ENCODE results near the gene RBM18. TPM values are rescaled to one million over a fixed set of nuclear protein-coding genes. Genes with fewer than 3 reads are reported as not detected.

RBM18 gene
- total RNA-seq, 4 donors from 2014 or later: 2.5 to 16.9 (median 8.2) TPM

- TF ChIP-seq POLR2A (IDR thresholded peaks at IDR 0.05) (no peak), CTCF (IDR thresholded peaks at IDR 0.05) (no peak)
- no peak overlapping the region for H3K27ac ChIP-seq
- WGBS, 2 donors: 80% methylated on average over 1 of the region's 1 CpG
- DNase-seq: no peak
- intact Hi-C loops (cut with DNase I): no loop called here
- no peaks in the 10 kb centered on the region for H3K36me3 ChIP-seq
- peaks cover 0 to 13% (median 0%) of the 10 kb centered on the region in 4 donors for H3K27me3 ChIP-seq
- no peaks in the 10 kb centered on the region for H3K9me3 ChIP-seq
- H3K4me1 ChIP-seq: no peaks in the 10 kb centered on the region
- no peak overlapping the region for H3K4me3 ChIP-seq
Measured at GRCh38 chr9:122201641-122202040, 63.0 kb downstream of the RBM18 start.

- whole genome bisulfite sequencing, 2 donors: 77 to 78% methylated on average over 6 of the region's 7 CpGs
- no peaks in the 10 kb centered on the region for H3K36me3 ChIP-seq
- H3K9me3 ChIP-seq: no peaks in the 10 kb centered on the region
- DNase-seq: no peak
- H3K4me3 ChIP-seq: no peak overlapping the region
- H3K27me3 ChIP-seq: peaks cover 0 to 8% (median 0%) of the 10 kb centered on the region in 4 donors
- H3K27ac ChIP-seq: no peak overlapping the region
- TF ChIP-seq CTCF (IDR thresholded peaks at IDR 0.05) (no peak), POLR2A (IDR thresholded peaks at IDR 0.05) (no peak)
- intact Hi-C loops (cut with DNase I): no loop called here
- H3K4me1 ChIP-seq: no peaks in the 10 kb centered on the region
Measured at GRCh38 chr9:122200960-122201595, 63.6 kb downstream of the RBM18 start.

GRCh38 chr9:122197882-122198281 is 66.8 kb downstream of the RBM18 start:
- no peak for DNase-seq
- no peak overlapping the region for H3K4me3 ChIP-seq
- intact Hi-C loops (cut with DNase I): no loop called here
- peaks cover 0 to 7% (median 0%) of the 10 kb centered on the region in 4 donors for H3K27me3 ChIP-seq
- WGBS, 2 donors: no CpG with 5 or more reads among the region's 4 CpGs
- H3K27ac ChIP-seq: no peak overlapping the region
- H3K9me3 ChIP-seq: no peaks in the 10 kb centered on the region
- H3K4me1 ChIP-seq: peaks cover 0 to 7% (median under 1%) of the 10 kb centered on the region in 3 donors
- H3K36me3 ChIP-seq: no peaks in the 10 kb centered on the region
- TF ChIP-seq CTCF (IDR thresholded peaks at IDR 0.05): no peak
- TF ChIP-seq POLR2A (IDR thresholded peaks at IDR 0.05): no peak

GRCh38 chr9:122197426-122197825 is 67.2 kb downstream of the RBM18 start:
- TF ChIP-seq POLR2A (IDR thresholded peaks at IDR 0.05) (no peak), CTCF (IDR thresholded peaks at IDR 0.05) (no peak)
- no peaks in the 10 kb centered on the region for H3K9me3 ChIP-seq
- no peaks in the 10 kb centered on the region for H3K36me3 ChIP-seq
- 63 to 76% methylated on average over 7 of the region's 7 CpGs for WGBS, 2 donors
- no peak overlapping the region for H3K4me3 ChIP-seq
- no peak for DNase-seq
- no peak overlapping the region for H3K27ac ChIP-seq
- H3K27me3 ChIP-seq: peaks cover 0 to 7% (median 0%) of the 10 kb centered on the region in 4 donors
- intact Hi-C loops (cut with DNase I): no loop called here
- peaks cover 0 to 12% (median 6%) of the 10 kb centered on the region in 3 donors for H3K4me1 ChIP-seq

GRCh38 chr9:122195875-122196274 is 68.8 kb downstream of the RBM18 start:
- H3K36me3 ChIP-seq: no peaks in the 10 kb centered on the region
- H3K4me3 ChIP-seq: no peak overlapping the region
- no peak for DNase-seq
- H3K27ac ChIP-seq: no peak overlapping the region
- H3K27me3 ChIP-seq: peaks cover 0 to 7% (median 0%) of the 10 kb centered on the region in 4 donors
- intact Hi-C loops (cut with DNase I): no loop called here
- TF ChIP-seq CTCF (IDR thresholded peaks at IDR 0.05) (no peak), POLR2A (IDR thresholded peaks at IDR 0.05) (no peak)
- H3K4me1 ChIP-seq: peaks cover 0 to 27% (median 16%) of the 10 kb centered on the region in 3 donors
- H3K9me3 ChIP-seq: no peaks in the 10 kb centered on the region
- 83 to 93% methylated on average over 4 of the region's 4 CpGs for WGBS, 2 donors

Data from esophagus squamous epithelium (tissue), 5 donors.